Bone marrow (tissue), 2 donors: ENCODE data around the gene ATAD3C.
"Not testable (repeated sequence)": the region's sequence is repeated elsewhere in the genome, so short reads cannot be mapped to it uniquely, and the experiment has no call there.

Experiments used
- DNase-seq, 2 donors: peaks; one replicate each; lab custom pipeline; 2025; lab: John Stamatoyannopoulos, UW

Gene ATAD3C

DNA sequence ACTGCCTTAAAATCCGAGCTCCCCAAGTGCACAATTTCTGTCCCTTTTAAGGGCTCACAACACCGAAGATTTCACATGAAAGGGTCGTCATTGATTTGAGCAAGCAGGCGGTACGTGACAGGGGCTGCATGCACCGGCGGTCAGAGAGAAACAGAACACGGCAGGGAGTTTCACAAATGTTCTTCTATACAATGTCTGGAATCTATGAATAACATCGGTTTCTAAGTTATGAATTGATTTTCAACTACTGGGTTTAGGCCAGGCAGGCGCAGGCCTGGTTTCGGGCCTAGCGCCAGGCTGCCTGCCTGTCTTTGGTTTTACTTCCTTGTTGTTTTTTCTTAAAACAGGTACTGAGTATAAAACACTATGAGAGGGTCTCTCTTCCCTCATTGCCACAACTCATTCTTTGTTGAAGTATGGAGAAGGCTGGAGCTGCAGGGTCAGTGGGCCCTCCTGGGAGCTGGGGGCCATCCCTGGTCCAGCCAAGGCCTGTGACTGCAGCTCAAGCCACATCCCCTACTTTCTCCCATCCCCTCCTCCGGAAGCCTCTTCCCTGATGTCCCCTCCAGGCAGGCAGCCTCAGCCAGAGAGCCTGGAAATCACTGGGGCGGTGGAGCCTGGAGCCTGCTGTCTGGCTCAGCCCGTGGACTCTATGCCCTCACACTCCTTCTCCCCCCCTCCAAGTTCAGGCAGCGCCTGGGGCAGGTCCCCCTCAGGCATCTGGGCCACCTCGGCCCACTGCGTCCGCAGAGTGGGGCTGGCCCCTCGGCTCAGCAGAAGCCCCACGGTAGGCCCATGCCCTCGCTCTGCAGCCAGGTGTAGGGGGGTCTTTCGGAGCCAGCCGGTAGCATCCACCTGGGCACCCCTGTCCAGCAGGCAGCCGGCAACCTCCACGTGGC, 30.8 kb upstream of the ATAD3C start:
- no peak for DNase-seq

DNA sequence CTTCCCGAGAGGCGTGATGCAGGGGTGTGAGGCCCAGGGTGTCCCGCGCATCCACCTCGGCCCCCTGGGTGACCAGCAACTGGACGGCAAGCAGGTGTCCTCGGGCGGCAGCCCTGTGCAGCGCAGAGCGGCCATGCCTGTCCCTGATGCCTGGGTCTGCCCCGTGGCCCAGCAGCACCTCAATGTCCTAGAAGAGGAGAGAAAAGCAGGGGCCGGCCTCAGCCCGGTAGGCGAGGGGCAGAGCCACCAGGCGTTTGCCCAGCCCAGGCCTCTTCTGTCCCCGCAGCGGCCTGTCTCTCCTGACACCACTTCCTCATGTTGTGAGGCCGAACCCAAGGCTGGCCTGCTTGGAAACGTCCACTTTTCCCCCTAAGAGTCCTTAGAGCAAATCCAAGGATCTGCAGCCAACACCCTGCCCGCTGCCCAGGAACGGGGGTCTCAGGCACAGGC, 30.1 kb upstream of the ATAD3C start:
- no peak for DNase-seq

GRCh38 chr1:1419813-1420653, 29.5 kb upstream of the ATAD3C start:
- no peak for DNase-seq

DNA sequence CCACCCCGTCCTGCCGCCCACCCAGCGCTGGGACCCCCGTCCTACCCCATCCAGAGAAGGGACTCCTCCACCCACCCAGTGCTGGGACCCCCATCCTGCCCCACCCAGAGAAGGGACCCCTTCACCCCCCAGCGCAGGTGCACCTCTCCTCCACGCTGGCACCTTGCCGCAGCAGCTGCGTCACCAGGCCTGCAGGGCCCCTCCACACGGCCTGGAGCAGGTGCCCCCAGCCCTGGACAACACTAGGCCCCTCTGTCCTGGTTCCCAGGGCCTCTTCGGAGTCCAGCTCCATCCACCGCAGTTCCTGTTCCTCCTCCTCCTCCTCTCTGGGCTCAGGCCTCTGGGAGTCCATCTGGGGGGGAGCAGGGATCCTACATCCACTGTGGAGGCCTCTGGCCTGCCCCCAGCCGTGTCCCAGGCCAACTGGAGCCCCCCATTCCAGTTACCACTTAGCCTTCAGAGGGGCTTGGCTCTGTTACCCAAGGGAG, 28.8 kb upstream of the ATAD3C start:
- no peak for DNase-seq

- no peak for DNase-seq
Observed at GRCh38 chr1:1421147-1421906, 28.2 kb upstream of the ATAD3C start, which contains the start of gene ANKRD65. Gene ANKRD65, minus strand, starts transcription at chr1:1421276. Its CDS starts 271 bp downstream, at chr1:1421005.

- DNase-seq, result no peak
Observed at GRCh38 chr1:1421907-1422464, 27.5 kb upstream of the ATAD3C start.

DNA sequence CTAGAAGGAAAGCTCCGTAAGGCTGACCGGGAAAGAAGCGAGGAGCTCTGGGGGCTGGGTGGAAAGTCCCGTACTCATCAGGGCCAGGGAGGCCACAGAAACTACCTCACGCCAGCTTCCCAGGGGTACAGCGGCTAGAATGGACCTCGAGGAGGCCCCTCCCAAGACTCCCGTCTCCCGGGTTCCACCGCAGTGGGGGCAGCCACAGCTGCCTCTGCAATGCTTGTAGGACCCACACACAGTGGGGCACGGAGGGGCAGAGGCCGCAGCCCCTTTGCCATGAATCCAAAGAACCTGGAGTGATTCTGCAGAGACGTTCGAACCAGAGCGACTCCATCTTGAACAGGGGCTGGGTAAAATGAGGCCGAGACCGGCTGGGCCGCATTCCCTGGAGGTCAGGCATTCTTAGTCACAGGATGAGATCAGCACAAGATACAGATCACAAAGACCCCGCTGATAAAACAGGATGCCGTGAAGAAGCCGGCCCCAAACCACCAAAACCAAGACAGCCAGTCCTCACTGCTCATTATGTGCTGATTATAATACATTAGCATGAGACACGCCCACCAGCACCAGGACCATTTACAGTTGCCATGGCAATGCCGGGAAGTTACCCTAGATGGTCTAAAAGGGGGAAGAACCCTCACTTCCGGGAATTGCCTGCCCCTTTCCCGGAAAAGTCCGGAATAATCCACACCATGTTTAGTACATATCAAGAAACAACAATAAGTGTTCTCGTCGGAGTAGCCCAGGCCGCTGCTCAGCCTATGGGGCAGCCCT, 26.8 kb upstream of the ATAD3C start:
- DNase-seq, result no peak

GRCh38 chr1:1423245-1423597, 26.3 kb upstream of the ATAD3C start:
- DNase-seq, result no peak

- DNase-seq, result no peak
Observed at GRCh38 chr1:1424707-1425106, 24.8 kb upstream of the ATAD3C start.

DNA sequence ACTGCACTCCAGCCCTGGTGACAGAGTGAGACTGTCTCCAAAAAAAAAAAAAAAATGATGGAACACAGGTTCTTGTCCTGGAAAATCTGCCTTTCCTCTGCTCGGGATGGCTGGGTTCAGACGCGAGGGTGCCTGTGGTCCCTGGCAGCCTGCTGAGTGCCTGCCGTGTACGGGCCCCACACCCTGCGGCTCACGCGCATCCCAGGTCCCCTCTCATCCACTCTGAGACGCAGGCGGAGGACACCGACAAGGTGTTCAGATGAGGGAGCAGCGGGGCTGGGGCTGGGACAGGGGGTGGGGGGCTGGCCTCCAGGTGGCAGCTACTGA, 24.1 kb upstream of the ATAD3C start:
- DNase-seq, result no peak

- DNase-seq, result no peak
Observed at GRCh38 chr1:1425753-1426495, 23.6 kb upstream of the ATAD3C start.

- no peak for DNase-seq
Observed at GRCh38 chr1:1426496-1427105, 22.9 kb upstream of the ATAD3C start.

DNA sequence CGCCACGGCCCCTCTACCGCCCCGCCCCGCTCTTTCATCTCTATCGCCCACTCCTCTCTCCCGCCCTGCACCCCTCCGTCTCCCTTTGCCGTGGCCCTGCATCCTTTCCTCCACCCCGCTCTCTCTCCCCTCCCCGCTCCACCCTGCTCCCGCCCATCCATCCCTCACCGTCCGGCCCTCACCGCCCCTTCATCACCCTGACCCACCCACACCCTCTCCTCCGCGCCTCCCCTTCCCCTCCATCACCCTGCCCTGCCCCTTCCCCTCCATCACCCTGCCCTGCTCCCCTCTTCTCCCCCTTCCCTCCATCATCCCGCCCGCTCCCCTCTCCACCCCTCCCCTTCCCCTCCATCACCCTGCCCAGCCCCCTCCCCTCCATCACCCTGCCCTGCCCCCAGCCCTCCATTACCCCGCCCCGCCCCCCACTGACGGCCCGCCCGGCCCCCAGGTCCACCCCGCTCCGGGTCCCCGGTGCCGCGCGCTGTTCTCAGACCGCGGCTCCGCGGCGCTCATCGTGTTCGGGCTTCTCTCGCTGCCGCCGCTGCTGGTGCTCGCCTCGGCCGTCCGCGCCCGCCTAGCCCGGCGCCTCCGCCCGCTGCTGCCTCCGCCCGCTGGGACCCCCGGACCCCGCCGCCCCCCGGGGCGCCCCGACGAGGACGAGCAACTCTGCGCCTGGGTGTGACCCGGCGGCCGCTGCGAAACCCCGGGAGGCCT, 22.2 kb upstream of the ATAD3C start:
- no peak for DNase-seq

- DNase-seq, result no peak
Observed at GRCh38 chr1:1427820-1428148, 21.7 kb upstream of the ATAD3C start.

DNA sequence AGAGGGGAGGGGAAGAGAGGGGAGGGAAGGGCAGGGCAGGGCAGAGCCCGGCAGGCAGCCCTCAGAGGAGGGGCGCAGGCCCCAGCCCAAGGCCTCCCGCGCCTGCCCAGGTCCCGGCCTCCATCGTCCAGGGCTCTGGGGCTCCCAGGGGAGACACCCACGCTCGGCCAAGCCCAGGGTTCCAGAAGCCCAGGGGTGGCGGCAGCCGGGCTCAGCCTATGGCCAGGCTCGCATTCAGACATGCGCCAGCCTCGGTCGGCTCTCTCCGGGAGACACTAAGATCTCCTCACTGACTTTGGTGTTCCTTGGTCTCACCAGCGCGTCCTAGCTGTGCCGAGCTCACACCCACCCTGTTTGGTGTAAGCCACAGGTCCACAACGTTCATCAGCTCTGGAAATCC, 21.3 kb upstream of the ATAD3C start:
- DNase-seq, result no peak

- not testable (repeated sequence) for DNase-seq
Observed at GRCh38 chr1:1428967-1429366, 20.5 kb upstream of the ATAD3C start.

- DNase-seq, result no peak
Observed at GRCh38 chr1:1429671-1430073, 19.8 kb upstream of the ATAD3C start.

GRCh38 chr1:1430114-1430982, 19.1 kb upstream of the ATAD3C start:
- DNase-seq, result no peak
